Sigmoid colon (tissue), 4 donors: ENCODE measurements around the gene RPS6KB1.

ENCODE experiments used
- CTCF ChIP-seq, 4 experiments: fragments of 450-650 bp in 3 of 4; fragments of 200-600 bp in 1 of 4; IDR thresholded peaks; one replicate each; pipeline ENCODE4 v1.5.1; 2016 to 2019; ENCODE audit warnings: antibody characterized with exemption in 4 of 4, mild to moderate bottlenecking in 3 of 4, moderate library complexity in 2 of 4
- EP300 ChIP-seq, 4 donors: sonication (generic); formaldehyde crosslinking; IDR thresholded peaks; one replicate each; pipeline ENCODE4 v1.6.1; 2017; ENCODE audit warnings: antibody characterized with exemption in 4 of 4
- POLR2A ChIP-seq, 2 donors: fragments of 450-650 bp; IDR thresholded peaks; one replicate each; pipeline ENCODE4 v1.6.1; 2016; ENCODE audit warnings: antibody characterized with exemption in 2 of 2, mild to moderate bottlenecking in 2 of 2, moderate library complexity in 2 of 2
- POLR2AphosphoS5 ChIP-seq, 4 donors: sonication (generic); formaldehyde crosslinking; IDR thresholded peaks; one replicate each; pipeline ENCODE4 v1.6.1; 2017; ENCODE audit warnings: antibody characterized with exemption in 4 of 4

- TF ChIP-seq CTCF (IDR thresholded peaks at IDR 0.05) (no peak), POLR2A (IDR thresholded peaks at IDR 0.05) (no peak), EP300 (IDR thresholded peaks at IDR 0.05) (no peak), POLR2AphosphoS5 (IDR thresholded peaks at IDR 0.05) (no peak)
Measured at GRCh38 chr17:59884861-59885260, 8.1 kb upstream of the RPS6KB1 start.
